GM21381 (cell line): ENCODE measurements around the gene FGGY.
"Not testable (repeated sequence)": the region's sequence is repeated elsewhere in the genome, so short reads cannot be mapped to it uniquely, and the experiment has no call there.

Experiments used
- ATAC-seq: cut with Tn5 transposase; IDR thresholded peaks from one replicate; pipeline ENCODE4 v1.9.1; 2021; ENCODE audit warnings: mild to moderate bottlenecking, moderate library complexity; ENCODE audit not compliant: unreplicated experiment

The FGGY gene, protein sequence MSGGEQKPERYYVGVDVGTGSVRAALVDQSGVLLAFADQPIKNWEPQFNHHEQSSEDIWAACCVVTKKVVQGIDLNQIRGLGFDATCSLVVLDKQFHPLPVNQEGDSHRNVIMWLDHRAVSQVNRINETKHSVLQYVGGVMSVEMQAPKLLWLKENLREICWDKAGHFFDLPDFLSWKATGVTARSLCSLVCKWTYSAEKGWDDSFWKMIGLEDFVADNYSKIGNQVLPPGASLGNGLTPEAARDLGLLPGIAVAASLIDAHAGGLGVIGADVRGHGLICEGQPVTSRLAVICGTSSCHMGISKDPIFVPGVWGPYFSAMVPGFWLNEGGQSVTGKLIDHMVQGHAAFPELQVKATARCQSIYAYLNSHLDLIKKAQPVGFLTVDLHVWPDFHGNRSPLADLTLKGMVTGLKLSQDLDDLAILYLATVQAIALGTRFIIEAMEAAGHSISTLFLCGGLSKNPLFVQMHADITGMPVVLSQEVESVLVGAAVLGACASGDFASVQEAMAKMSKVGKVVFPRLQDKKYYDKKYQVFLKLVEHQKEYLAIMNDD

DNA sequence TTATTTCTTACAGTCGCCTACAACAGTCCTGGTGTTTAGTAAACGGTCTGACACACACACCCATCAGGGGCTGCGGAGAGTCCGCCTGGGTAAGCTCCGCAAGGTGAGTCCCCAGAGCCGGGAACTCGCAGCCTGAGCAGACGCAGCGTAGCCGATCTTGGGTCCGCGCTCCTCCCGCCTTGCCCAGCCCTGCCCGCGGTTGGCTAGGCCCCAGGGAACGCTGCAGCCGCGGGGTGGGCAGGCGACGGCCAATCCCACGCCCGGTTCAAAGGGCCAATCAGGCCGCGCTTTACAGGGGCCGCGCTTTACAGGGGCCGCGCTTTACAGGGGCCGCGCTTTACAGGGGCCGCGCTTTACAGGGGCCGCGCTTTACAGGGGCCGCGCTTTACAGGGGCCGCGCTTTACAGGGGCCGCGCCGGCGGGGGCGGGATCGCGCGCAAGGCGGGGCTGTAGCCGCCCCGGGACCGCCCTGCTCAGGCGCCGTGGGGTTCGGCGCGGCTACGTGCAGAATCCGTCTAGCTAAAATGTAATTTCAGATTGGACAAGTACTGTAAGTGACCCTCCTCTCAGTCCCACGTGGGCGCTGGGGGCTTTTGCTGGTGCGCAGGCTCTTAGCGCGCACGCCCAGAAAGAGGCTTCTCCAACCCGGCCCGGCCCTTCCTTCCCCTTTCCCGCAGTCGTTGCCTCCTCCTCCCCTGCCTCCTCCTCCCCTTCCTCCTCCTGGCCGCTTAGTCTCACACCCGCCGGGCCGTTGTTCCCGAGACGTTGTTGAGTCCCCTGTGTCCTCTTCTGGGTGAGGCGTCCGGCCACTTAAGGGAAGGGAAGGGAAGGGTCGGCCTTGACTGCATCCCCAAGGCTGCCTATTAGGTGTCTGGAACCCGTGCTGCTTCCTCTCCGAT lies at the start of gene FGGY:
FGGY (plus strand) TSS at position 737 of the 899 bp plus-strand sequence. CDS start 24,456 bp downstream, outside the sequence.
- peak; percentile 92 for ATAC-seq

DNA sequence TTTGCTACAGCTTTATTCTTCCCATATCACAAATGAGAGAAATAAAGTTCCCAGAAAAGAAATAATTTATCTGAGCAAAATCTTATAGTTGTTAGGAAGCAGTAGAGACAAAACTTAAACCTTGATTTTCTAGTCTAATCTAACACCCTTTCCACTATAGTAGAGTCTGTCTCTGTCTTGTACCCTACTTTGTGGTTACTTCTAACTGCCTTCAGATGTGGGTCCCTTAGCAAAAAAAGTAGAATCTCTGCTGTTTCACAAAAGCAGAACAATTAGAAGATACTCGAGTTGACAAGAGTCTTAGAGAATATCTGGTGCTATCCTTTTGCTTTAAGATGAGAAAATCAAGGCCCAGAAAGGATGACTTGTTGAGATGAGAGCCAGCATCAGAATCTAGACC lies 48.1 kb upstream of the FGGY start:
- ATAC-seq = no peak

DNA sequence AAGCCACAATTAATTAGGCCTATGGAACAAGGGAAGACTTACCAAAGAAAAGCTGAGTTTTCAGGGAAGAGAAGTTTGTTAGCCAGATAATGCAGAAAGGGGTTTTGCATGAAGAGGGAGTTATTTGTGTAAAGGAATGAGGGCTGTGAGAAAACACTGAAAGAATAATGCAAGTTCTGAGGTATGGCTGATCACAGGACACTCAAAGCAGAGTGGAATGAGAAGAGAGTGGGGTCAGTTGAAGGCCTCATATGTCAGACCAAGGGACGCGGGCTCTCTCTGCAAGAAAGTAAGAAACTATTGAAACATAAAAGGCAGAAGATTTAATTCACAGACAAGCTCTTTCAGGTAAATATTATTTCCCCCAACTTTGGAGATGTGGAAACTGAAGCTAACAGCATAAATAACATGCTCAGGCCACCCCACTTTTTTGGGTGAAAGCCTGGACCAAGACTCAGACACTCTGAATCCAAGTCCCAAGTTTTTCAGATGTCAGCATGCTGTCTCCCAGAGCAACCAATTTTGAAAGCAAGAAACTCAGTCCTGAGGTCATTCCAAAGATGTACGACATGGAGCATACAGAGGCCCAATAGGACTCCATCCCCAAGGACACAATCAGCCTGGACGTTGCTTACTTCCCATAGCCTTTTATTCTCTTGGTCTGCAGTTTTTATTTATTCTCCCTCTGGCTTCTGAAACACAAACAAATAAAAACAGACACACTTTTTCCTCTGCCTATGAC lies 47.3 kb upstream of the FGGY start:
- no peak for ATAC-seq

DNA sequence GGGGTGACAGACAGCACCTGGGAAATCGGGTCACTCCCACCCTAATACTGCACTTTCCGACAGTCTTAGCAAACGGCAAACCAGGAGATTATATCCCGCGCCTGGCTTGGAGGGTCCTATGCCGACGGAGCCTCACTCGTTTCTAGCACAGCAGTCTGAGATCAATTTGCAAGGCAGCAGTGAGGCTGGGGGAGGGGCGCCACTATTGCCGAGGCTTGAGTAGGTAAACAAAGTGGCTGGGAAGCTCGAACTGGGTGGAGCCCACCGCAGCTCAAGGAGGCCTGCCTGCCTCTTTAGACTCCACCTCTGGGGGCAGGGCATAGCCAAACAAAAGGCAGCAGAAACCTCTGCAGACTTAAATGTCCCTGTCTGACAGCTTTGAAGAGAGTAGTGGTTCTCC lies 45.8 kb upstream of the FGGY start:
- not testable (repeated sequence) for ATAC-seq

DNA sequence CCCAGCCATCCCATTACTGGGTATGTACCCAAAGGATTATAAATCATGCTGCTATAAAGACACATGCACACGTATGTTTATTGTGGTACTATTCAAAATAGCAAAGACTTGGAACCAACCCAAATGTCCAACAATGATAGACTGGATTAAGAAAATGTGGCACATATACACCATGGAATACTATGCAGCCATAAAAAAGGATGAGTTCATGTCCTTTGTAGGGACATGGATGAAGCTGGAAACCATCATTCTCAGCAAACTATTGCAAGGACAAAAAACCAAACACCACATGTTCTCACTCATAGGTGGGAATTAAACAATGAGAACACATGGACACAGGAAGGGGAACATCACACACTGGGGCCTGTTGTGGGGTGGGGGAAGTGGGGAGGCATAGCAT lies 40.5 kb upstream of the FGGY start:
- ATAC-seq = not testable (repeated sequence)

DNA sequence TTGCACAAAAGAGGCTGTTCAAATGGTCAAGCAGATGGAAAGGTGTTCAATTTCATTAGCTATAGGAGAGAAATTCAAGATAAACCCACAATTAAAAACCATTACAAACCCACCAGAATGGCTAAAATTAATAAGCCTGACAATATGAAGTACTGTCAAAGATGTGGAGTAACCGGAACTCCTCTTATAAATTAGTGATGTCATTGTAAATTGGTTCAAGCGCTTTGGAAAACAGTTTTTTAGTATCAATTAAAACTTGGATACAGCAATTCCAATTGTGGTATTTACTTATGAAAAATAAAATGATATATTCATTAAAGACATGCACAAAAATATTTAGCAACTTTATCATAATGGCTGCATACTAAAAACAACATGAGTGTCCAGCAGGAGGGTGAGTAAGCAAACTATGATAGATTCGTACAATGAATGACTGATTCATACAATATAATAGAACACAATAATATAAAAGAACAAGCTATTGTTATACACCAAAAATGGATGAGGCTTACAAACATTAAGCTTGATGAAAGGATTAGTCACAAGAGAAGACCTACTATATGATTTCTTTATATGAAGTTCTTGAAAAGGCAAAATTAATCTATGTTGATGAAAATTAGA lies 38.4 kb upstream of the FGGY start:
- ATAC-seq = no peak

DNA sequence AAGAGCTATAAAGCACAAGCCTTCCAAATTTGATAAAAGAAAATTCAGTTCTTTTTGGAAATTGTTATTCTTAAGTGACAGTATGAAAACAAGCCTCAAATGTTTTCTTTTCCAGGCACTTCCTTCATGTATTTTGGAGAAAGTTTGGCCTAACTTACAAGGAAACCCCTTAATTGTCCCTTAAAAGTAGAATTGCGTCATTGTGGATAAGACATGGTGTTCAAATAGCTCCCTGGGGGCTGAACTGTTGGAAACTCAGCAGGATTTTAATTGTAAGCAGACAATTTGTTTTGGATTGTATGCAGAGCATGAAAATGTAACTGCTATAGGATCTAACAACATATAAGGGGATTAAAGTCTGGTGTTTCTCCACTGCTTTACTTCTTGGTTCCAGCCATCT lies 35.4 kb upstream of the FGGY start:
- no peak for ATAC-seq

DNA sequence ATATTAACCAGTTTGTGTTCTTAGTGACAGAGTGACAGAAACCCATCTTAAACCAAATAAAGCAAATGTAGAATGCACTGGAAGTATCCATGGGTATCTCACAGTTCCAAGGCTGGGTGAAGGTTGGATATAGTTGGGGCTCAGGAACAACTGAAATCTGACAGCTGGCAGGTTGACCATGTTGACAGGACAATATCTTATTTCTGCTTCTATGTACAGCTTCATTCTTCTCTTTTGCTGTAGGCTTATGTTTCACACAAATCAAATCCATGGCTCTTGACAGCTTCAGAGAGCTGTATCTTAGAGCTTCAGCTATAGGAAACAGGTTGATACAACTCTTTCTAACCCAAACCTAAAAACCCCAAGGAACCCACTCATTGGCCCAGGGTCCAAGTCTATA lies 34.3 kb upstream of the FGGY start:
- ATAC-seq = no peak

DNA sequence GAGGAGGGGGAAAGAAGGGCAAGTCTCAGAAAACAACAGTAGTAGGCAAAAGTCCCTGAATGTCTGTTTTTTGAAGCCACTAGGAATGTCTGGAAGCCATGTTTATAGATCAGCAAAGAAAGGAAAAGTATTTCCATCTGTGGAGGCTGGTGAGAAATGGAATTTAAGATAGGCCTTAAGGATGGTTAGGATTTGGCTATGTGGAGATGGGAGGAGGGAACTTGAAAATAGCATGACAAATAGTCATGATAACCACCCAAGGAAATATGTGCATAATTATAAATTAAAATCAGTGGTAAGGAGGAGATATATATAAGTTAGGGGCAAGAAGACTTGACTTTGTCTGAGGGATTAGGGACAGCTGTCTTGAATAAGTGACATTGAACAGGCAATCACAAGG lies 33.8 kb upstream of the FGGY start:
- no peak for ATAC-seq

DNA sequence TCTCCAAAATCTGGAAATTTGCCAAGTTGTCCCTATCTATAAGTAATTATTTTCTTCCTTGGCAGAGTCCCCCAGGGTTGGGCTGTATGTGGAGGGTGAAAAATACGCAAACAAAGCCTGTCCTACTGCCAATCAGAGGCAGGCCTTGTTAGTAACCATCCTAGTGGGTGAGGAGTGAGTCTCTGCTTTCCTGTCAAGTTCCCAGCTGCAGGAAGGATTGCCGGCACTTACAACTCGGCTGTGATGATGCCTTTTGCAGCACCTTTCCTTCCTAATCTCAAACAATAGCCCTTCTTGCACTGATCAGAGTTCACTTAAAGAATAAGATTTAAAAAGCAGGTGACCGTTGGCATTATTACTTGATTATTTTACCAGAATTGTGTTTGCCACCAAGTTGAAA lies 31.3 kb upstream of the FGGY start:
- no peak for ATAC-seq

DNA sequence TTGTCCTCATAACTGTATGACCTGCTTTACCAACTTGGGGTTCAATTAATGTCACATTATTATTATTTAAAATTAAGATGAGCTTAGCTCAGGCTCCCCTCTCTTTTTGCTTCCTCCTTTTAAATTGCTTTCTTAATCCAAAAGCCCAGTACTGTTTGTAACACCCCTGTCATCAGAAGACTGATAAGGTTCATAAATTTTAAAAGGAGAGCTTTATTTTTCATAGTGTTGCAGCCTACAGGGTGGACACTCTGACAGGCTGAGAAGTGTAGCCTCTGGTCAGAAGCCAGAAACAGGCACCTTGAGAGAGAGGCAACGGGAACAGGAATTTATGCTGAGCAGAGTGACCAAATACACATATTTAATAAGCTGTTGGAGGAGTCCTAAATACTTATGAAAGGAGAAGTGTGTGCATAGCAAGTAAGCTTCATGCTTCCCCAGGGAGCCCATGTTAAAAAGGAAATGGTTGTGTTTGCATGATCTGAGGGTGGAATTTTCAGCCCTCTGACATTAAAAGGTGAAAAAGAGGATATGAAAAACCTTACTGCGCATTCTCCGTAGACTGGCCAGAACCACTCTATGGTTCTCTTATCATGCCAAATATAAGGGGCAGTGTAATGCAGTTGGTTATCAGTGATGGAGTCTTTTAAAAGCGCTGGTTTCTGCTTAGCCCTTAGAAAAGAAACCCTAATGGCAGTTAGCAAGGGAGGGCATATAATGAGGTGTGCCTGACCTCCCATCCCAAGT lies 30.5 kb upstream of the FGGY start:
- peak; percentile 83 for ATAC-seq

DNA sequence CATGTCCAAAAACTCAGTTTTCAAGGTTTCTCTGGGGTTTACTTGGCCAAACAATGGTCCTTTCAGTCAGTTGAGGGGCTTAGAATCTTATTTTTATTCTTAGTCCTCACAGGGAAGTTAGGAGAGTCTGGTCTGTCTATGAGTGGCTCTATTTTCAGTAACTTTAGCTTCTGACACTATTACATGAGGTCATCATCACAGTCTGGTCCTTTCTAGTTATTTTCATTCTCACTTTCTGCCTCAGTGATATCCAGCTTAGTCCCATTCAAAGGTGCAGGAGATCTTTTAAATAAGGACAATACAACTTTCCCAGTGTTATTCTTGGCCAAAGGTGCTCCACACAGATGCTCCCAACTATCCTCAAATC lies 30.0 kb upstream of the FGGY start:
- ATAC-seq = peak; percentile 67

DNA sequence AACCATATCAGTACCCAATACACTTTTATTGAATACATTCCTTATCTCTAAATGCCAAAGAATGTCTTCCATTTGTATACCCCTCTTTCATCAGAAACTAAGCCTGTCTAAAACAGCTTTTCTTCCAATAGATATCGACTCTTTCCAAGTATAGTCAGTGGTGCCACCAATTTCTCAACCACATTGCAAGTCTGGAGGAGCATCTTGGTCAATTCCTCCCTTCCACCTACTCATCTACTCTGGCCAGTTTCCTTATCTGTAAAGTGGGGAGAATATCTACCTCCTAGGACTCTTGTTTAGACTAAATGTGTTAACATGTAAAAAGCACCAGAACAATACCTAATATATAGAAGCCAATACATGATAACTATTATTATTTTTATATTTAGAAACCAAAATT lies 28.5 kb upstream of the FGGY start:
- ATAC-seq = no peak

DNA sequence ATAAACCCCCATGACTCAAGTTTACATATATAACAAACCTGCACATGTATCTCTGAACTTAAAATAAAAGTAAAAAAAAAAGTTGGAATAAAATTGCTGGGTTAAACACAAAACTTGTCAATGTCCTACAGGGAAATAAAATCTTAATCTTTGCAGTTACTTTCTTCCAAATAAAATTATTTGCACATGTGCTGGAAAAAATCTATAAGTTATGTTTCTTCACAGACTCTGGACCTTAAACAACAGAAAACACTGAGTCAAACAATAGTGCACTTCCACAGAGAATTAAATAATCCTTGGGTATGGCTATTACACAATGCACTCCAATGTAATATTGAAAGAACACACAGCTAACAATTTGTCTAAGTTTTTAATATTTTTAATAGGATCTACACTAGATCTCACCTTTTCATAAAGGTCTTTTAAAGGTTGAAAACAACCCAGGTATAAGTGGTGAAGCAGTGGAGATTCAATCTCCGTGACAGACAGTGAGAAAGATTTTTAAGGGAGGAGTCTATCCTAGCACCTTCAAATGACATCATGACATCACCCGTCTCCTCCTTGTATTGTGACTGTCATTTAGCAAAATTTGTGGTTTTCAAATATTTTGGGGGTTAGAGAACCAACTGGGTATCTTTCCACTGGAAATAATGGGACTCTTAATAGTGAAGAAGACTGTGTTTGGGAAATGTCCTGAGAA lies 25.2 kb upstream of the FGGY start:
- ATAC-seq = peak; percentile 15

DNA sequence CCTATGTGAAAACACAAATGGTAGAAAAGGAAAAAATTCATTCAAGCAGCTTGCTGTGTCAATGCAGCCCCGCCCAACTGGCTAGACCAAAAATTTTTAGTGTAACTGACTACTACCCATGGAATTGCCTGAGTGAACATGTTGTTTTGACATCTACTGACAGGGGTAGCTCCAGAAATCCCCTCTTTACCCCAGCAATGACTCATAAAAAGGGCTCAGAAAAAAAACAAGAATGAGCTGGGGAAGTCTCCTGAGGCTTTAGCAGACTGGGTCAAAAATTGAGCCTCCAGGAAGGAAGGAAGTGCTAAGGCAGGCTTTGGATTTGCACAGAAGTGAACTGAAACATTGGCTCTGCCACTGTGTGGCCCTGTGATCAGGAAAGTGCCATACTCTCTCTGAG lies 24.4 kb upstream of the FGGY start:
- ATAC-seq = peak; percentile 66

DNA sequence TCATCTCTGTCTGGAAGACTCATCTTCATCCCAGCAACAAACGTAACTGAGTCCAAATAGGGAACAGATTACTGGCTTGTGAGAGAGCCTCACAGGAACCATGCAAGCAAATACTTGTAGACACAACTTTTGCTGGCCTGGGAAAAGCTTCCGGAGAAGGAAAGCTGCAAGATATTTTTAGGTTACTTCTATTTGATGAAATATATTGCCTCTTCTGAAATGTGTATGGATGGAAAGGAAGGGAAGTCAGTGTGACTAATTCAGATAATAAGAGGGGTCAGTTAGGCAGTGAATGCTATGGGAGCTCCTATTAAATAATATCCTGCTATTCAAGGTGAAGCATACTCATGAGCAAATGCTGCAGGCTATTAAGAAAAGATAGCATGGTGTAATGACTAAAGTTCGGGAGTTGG lies 20.4 kb upstream of the FGGY start:
- no peak for ATAC-seq

DNA sequence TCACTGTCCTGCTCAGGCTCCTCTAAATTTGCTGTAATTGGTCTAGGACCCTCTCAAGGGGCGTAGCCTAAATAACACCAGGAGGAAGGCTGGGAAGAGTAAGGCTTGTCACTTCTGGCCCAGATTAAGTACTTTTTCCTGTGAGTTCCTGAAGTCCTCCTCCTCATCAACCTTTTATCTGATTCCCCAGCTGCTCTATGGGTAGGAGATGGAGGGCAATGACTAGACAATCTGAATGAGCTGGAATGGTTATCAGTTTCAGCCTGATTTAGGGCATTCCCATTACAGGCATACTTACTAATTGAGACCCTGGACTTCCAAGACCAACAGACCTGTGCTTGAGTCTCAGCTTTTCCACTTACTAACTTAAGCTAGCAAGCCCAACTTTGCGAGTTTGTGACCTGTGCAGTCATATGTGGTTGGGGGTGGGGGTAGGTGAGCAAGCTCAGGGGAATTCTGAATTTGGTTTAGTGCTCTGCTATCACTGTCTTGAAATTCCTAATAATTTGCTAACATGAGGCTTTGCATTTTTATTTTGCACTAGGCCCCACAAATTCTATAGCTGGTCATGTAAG lies 18.0 kb upstream of the FGGY start:
- ATAC-seq = no peak

DNA sequence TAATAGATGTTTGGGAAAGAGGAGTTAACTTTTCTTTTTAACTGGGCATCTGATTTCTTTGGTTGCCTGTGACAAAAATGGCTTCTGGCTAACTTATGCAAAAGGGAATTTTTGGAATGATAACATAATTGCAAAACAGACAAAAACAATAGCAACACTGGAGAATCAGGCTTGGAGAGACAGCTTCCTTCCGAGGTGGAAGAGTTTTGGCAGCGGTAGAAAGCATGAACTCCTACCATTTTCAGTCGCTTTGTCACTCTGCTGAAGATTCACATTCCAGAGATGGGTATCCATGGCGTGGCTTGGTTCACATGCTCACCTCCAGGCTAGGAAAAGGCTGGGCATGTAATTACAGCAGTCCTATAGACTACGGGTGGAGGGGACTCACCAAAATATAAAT lies 17.2 kb upstream of the FGGY start:
- no peak for ATAC-seq

DNA sequence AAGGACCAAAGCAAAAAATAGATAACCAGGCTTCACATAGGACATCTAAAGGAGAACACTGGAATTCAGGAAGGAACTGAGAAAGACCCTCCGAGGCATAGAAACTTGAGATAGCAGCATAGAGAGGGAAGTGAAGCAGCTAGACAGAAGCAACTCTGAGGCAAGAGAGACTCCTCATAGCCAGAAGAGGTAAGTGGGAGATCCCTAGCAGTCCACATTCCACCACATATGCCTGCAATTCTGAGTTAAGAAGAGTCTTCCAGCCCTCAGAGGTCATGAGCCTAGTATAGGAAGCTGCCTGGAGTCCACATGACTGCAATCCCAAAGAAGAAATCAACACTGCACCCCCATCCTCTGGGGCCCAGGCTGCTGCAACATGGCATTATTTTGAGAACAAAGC lies 13.9 kb upstream of the FGGY start:
- no peak for ATAC-seq
